DOHH2 (cell line): ENCODE data around the gene FRMD8.

ENCODE experiments used
- H3F3A ChIP-seq: fragments of 200-600 bp; sonication (generic), shearing (Covaris generic); 2 replicates; pipeline ENCODE4 v1.6.0; 2016; ENCODE audit warnings: antibody characterized with exemption, mild to moderate bottlenecking; ENCODE audit not compliant: control insufficient read depth, insufficient read depth
- H3K27ac ChIP-seq: fragments of 200-600 bp; sonication (generic); 2 replicates; pipeline ENCODE4 v1.5.1; 2014; ENCODE audit warnings: low read depth, mild to moderate bottlenecking, low read length, moderate library complexity
- H3K27me3 ChIP-seq: fragments of 200-600 bp; sonication (generic); 2 replicates; pipeline ENCODE4 v1.6.1; 2014; ENCODE audit warnings: mild to moderate bottlenecking, low read length, mixed read lengths; ENCODE audit not compliant: control insufficient read depth
- H3K36me3 ChIP-seq: fragments of 200-600 bp; sonication (generic); 2 replicates; pipeline ENCODE4 v1.6.1; 2014; ENCODE audit warnings: mild to moderate bottlenecking, low read length, moderate library complexity, mixed read lengths; ENCODE audit not compliant: control insufficient read depth
- H3K4me1 ChIP-seq: fragments of 200-600 bp; sonication (generic); 2 replicates; pipeline ENCODE4 v1.6.1; 2014; ENCODE audit warnings: mild to moderate bottlenecking, low read length, mixed read lengths; ENCODE audit not compliant: control insufficient read depth
- H3K4me2 ChIP-seq: fragments of 200-600 bp; sonication (generic); 2 replicates; pipeline ENCODE4 v1.6.0; 2014; ENCODE audit warnings: mild to moderate bottlenecking, low read length, moderate library complexity
- H3K4me3 ChIP-seq: fragments of 200-600 bp; sonication (generic); 2 replicates; pipeline ENCODE4 v1.5.1; 2014; ENCODE audit warnings: mild to moderate bottlenecking, low read length, mixed read lengths
- H3K79me2 ChIP-seq: fragments of 200-600 bp; sonication (generic); 2 replicates; pipeline ENCODE4 v1.6.1; 2014; ENCODE audit warnings: mild to moderate bottlenecking, low read length, mixed read lengths; ENCODE audit not compliant: control insufficient read depth
- H3K9me2 ChIP-seq: fragments of 200-600 bp; sonication (generic); replicated peaks from 2 replicates; pipeline ENCODE4 v1.6.1; 2014; ENCODE audit warnings: mild to moderate bottlenecking, low read length, mixed read lengths; ENCODE audit not compliant: control insufficient read depth
- H3K9me3 ChIP-seq: fragments of 200-600 bp; sonication (generic); 2 replicates; pipeline ENCODE4 v1.6.1; 2014; ENCODE audit warnings: antibody characterized with exemption, low read length, mixed read lengths; ENCODE audit not compliant: control insufficient read depth, insufficient read depth
- H4K20me1 ChIP-seq: fragments of 200-600 bp; sonication (generic); 2 replicates; pipeline ENCODE4 v1.6.0; 2014; ENCODE audit warnings: low read depth, mild to moderate bottlenecking, antibody characterized with exemption, low read length, moderate library complexity; ENCODE audit not compliant: control insufficient read depth, insufficient read depth
- EZH2phosphoT487 ChIP-seq: fragments of 200-600 bp; sonication (generic); IDR thresholded peaks from 2 replicates; pipeline ENCODE4 v1.6.1; 2017; ENCODE audit warnings: borderline replicate concordance, mild to moderate bottlenecking, antibody characterized with exemption, low read length, moderate library complexity, mixed read lengths
- TF ChIP-seq, protein P1 (sequence below): fragments of 200-600 bp; sonication (generic); IDR thresholded peaks from one replicate; pipeline ENCODE4 v1.5.1; 2014; ENCODE audit warnings: antibody characterized with exemption, mild to moderate bottlenecking, low read depth, low read length; ENCODE audit not compliant: poor library complexity, severe bottlenecking

The FRMD8 gene

DNA sequence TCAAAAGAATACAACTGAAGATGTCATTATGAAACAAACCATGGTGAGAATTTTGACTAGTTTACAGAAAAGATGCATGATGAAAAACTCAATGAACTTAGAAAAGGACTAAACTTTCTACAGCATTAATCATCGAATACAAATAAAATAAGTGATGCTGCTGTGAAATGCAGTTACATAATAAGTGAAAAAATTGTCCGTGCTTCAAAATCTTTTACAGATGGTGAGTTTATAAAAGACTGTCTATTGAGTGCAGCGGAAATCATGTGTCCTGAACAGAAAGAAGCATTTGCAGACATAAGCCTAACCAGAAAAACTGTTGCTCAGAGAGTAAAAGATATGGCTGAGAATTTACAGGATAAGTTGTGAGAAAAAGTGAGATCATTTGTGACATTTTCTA lies 70.0 kb downstream of the FRMD8 start:
- H3K27me3 ChIP-seq: no peaks in the 10 kb centered on the region
- H3K9me3 ChIP-seq: no peaks in the 10 kb centered on the region
- H4K20me1 ChIP-seq: no peaks in the 10 kb centered on the region; the same call in 1 of the 2 replicates
- peaks cover 44% of the 10 kb centered on the region for H3K36me3 ChIP-seq
- peaks cover 41% of the 10 kb centered on the region for H3K4me1 ChIP-seq
- H3K79me2 ChIP-seq: peaks cover 64% of the 10 kb centered on the region
- no peaks in the 10 kb centered on the region for H3K9me2 ChIP-seq
- TF ChIP-seq EZH2phosphoT487: no peak
- TF ChIP-seq, protein P1, sequence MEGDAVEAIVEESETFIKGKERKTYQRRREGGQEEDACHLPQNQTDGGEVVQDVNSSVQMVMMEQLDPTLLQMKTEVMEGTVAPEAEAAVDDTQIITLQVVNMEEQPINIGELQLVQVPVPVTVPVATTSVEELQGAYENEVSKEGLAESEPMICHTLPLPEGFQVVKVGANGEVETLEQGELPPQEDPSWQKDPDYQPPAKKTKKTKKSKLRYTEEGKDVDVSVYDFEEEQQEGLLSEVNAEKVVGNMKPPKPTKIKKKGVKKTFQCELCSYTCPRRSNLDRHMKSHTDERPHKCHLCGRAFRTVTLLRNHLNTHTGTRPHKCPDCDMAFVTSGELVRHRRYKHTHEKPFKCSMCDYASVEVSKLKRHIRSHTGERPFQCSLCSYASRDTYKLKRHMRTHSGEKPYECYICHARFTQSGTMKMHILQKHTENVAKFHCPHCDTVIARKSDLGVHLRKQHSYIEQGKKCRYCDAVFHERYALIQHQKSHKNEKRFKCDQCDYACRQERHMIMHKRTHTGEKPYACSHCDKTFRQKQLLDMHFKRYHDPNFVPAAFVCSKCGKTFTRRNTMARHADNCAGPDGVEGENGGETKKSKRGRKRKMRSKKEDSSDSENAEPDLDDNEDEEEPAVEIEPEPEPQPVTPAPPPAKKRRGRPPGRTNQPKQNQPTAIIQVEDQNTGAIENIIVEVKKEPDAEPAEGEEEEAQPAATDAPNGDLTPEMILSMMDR: no peak
- peak overlapping the region; percentile 84 for H3K4me2 ChIP-seq
- H3F3A ChIP-seq: peaks cover 11% of the 10 kb centered on the region
- peak overlapping the region; percentile 100 for H3K4me3 ChIP-seq
- peak overlapping the region; percentile 86 for H3K27ac ChIP-seq

DNA sequence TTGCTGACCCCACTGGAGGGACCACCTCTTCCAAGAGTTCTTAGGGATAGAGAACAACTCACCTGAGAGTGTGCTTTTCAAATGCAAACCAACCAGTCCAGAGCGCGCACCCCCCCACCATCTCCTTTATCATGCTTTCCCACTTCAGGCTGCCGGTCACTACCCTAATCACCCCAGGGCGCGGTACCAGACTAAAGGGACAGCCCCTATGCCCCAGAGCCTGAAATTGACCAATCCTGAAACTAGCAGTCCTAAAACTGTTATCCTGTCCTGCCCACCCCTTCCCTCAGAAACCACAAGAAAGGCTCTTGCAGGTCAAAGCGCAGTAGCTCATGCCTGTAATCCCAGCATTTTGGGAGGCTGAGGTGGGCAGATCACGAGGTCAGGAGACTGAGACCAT lies 73.1 kb downstream of the FRMD8 start:
- Histone ChIP-seq H3K4me2 (peak overlapping the region; percentile 26), H3K79me2 (peaks cover 67% of the 10 kb centered on the region), H4K20me1 (no peaks in the 10 kb centered on the region; the same call in 1 of the 2 replicates), H3K4me1 (peaks cover 44% of the 10 kb centered on the region), H3K27me3 (no peaks in the 10 kb centered on the region), H3F3A (peaks cover 16% of the 10 kb centered on the region), H3K9me3 (no peaks in the 10 kb centered on the region), H3K4me3 (no peak overlapping the region), H3K36me3 (peaks cover 46% of the 10 kb centered on the region), H3K9me2 (no peaks in the 10 kb centered on the region), H3K27ac (no peak overlapping the region)
- TF ChIP-seq, protein P1: no peak
